GM19372 (cell line): ENCODE measurements around the gene DOCK4.

Experiments
- ATAC-seq: cut with Tn5 transposase; IDR thresholded peaks from one replicate; pipeline ENCODE4 v1.9.1; 2021; ENCODE audit warnings: mild to moderate bottlenecking, low read depth, moderate library complexity; ENCODE audit not compliant: unreplicated experiment

Gene DOCK4

GRCh38 chr7:111987115-111987826 lies 218.9 kb downstream of the DOCK4 start:
- ATAC-seq = no peak

DNA sequence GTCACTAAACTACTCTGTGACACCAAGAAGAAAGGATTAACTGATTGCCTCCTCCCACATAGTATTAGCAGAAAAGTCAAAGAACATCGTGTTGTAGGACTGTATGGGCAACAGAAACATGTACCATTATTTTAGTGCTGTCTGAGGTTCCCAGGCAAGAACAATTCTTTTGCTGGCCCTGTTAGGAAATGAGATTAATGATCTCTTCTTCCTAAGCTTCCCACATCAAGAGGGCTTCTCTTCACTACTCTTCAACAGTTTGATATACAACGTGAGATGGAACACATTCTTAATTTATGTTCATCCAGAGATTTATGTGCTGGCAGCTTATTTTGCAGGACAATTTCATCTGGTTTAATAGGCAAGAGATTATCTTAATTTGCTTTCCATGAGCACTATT lies 219.6 kb downstream of the DOCK4 start:
- ATAC-seq = no peak

- no peak for ATAC-seq
Observed at GRCh38 chr7:111985798-111986197, 220.4 kb downstream of the DOCK4 start.

- no peak for ATAC-seq
Observed at GRCh38 chr7:111982804-111983203, 223.4 kb downstream of the DOCK4 start.

GRCh38 chr7:111982133-111982532 lies 224.1 kb downstream of the DOCK4 start:
- ATAC-seq = no peak

DNA sequence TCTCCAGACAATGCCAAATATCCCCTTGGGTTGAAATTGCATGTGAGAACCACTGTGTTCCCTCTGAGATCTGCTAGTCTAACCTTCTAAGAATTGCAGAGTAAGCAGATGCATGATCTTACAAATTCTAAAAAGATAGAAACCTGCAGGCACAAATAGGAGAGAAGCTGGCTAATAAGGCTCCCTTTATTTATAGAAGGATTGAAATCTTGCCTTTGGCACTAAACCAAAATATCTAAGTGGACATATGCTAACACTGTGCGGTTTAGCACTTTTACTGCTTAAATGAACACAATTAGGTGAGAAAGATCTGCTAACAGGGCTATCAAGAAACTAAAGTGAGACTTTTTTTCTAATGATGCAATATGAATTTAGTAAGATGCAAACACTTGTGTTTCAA lies 225.5 kb downstream of the DOCK4 start:
- ATAC-seq = no peak

DNA sequence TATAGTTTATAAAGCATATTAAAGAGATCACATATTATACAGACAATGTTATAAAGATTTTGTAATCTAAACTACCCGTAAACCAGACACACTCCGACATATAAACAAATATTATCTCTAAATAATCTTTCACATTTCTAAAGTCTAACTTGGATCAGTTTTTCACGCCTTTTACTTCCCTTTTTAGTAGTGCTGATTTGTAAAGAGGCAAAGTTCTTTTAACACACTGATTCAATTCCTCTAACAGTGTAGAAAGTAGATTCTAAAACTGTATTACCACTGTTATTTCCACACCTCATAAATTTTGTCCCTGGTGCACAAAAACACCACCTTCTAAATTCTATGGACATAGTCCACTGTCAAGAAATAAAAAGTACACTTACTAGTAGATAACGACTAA lies 230.9 kb downstream of the DOCK4 start:
- ATAC-seq = no peak

DNA sequence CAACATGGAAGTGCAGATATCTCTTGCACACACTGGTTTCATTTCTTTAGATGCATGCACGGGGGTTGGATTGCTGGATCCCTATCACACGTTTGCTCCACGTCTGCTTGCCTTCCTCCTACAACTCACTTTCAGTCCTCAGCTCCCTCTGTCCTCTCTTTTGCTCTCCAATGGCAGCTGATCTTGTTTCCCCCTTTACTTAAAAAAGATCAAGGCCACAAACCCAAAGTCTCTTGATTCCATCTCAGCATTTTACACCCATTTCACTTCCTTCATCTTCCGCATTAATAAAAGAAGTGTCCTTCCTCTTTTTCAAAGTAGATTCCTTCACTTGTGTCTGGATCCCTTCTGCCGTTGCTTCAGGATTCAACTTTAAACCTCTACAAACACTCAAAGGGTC lies 245.2 kb downstream of the DOCK4 start:
- no peak for ATAC-seq

- ATAC-seq = no peak
Observed at GRCh38 chr7:111958896-111959295, 247.3 kb downstream of the DOCK4 start.

DNA sequence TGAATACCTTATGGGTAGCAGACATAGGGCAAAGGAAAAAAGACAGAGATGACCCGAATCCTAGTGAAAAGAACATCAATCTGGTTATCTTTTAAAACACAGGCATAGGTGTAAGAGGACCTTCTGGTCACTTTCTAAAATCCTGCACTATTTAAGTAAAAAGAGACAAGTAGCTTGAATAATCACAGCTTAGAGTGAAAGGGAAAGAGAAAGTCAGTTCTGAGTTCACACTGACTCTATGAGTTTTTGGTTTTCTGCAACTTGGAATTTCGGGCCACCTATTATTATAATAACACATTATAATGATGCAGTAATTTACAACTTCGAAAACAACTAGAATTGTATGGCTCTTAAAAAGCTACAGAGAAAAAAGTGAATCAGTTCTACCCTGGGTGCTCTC lies 247.8 kb downstream of the DOCK4 start:
- ATAC-seq = no peak

DNA sequence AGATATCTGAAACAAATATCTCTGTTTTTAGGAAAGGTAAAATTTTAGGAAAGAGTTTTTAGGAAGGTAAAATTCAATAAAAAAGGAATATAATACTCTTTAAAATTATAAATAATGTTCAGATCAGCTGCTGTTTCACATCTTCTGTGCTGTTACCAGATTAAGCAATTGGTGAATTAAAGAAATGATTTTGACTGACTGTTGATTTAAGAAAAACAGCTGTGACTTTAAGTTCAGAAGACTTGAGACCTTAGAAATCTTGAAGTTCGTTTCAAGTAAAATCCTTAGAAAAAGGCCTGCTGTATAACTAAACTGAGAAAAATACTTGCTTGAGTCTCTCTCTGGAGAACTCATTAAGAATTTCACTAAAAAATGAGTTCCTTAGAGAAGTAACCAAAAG lies 250.6 kb downstream of the DOCK4 start:
- ATAC-seq = no peak

- no peak for ATAC-seq
Observed at GRCh38 chr7:111954474-111955381, 251.5 kb downstream of the DOCK4 start.

GRCh38 chr7:111954056-111954455 lies 252.1 kb downstream of the DOCK4 start:
- ATAC-seq = no peak

DNA sequence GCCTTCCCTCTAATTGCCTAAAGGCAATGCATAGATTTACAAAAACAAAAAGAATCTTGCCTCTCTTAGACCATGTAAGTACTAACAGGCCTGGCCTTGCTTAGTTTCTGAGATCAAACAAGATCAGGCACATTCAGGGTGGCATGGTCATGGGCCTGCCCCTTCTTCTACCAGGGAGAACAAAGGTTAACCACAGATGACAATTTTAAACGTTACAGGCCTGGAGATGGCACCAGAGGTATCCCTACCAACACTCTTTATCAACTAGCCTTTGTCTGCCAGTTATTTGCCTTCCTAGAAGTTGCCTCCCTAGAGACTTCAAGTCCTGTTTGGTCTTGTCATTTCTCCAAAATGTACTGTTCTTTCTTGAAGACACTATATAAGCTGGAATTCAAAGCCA lies 252.6 kb downstream of the DOCK4 start:
- no peak for ATAC-seq

- no peak for ATAC-seq
Observed at GRCh38 chr7:111952783-111953182, 253.4 kb downstream of the DOCK4 start.

GRCh38 chr7:111951052-111951451 lies 255.1 kb downstream of the DOCK4 start:
- ATAC-seq = no peak

GRCh38 chr7:111942450-111943081 lies 263.6 kb downstream of the DOCK4 start:
- no peak for ATAC-seq

- ATAC-seq = no peak
Observed at GRCh38 chr7:111937163-111937562, 269.0 kb downstream of the DOCK4 start.

GRCh38 chr7:111933609-111934008 lies 272.6 kb downstream of the DOCK4 start:
- ATAC-seq = no peak

- no peak for ATAC-seq
Observed at GRCh38 chr7:111931958-111932357, 274.2 kb downstream of the DOCK4 start.

DNA sequence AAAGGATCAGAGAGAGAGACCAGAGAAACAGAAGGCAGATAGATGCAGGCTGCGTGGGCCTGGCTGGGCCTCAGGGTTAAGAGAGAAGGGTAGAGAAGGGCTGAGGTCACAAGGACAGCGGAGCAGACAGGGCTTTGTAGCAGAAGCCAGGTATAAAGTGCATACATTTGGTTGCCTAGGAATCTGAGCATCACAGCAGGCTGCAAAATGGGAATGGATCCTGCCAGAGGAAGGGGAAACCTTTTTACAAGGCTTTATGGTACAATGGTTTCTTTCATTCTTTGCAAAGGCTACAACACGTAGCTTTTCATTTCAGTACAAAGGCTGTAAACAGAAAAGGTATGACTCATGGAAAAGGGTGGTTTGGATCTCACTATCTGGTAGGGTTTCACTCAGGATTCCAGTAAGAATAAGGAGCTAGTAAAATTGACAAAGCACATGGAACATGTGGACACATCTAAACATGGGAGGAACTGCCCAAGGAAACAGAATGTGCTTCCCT lies 275.1 kb downstream of the DOCK4 start:
- no peak for ATAC-seq
